K562 (cell line): Measurements from ENCODE around the gene LYRM1. TPM values are rescaled to one million over a fixed set of nuclear protein-coding genes. Genes with fewer than 3 reads are reported as not detected.
A peak's percentile ranks its signal among the peaks of the same experiment; 100 is the strongest.

ENCODE experiments used
- ATAC-seq: fragments of 200-7000 bp; cut with Tn5 transposase; 3 replicates; pipeline ENCODE4 v1.9.1; 2020; ENCODE audit warnings: moderate library complexity
- BruUV-seq: library from RNA; stranded (reverse); fragments of 400-500 nt; replicated peaks from 2 replicates; lab custom pipeline; 2021; lab: Mats Ljungman, UMichigan
- CTCF ChIA-PET: fragments of 300-600 bp; formaldehyde crosslinking; extraction: SDS; loops from one replicate; lab custom pipeline; 2021; ENCODE audit warnings: low intra/inter-chr PET ratio; lab: Yijun Ruan, JAX
- POLR2A ChIA-PET: fragments of 300-600, 350-650 bp; sonication (Branson Sonifier 250); formaldehyde crosslinking; extraction: SDS; loops from one replicate; lab custom pipeline; 2021; ENCODE audit warnings: antibody characterized with exemption, inconsistent platforms; lab: Yijun Ruan, JAX
- DNase-seq, 4 experiments: peaks; one replicate each; pipeline versions ENCODE4 v3.0.0 to v3.0.0-alpha.2; 2011 to 2018; ENCODE audit warnings: low spot score in 3 of 4, mixed read lengths in 3 of 4; ENCODE audit errors: extremely low read depth in 1 of 4
- FAIRE-seq: peaks from 2 replicates; lab custom pipeline; 2011; peaks lifted over from hg19 to GRCh38; lab: Jason Lieb, UNC
- H2AFZ ChIP-seq: 2 replicates; pipeline ENCODE4 v1.6.0; 2011; ENCODE audit warnings: low read depth, low read length, control low read depth, inconsistent platforms
- H3K27ac ChIP-seq: fragments of 200-600 bp; 3 replicates; pipeline ENCODE4 v1.8.0; 2011; ENCODE audit warnings: low read depth, mild to moderate bottlenecking, control low read depth, inconsistent platforms, low read length, moderate library complexity, mixed read lengths; ENCODE audit errors: extremely low read depth
- H3K27me3 ChIP-seq, 2 experiments: fragments of 300-600 bp in 1 of 2; 2 replicates in 1 of 2; 3 replicates in 1 of 2; pipeline versions ENCODE4 v1.6.0 to v1.8.0; 2011; ENCODE audit warnings: inconsistent platforms in 2 of 2, low read length in 2 of 2, mild to moderate bottlenecking in 1 of 2, mixed read lengths in 1 of 2, moderate library complexity in 1 of 2; ENCODE audit not compliant: control insufficient read depth in 2 of 2, insufficient read depth in 2 of 2
- H3K36me3 ChIP-seq: fragments of 300-600 bp; 3 replicates; pipeline ENCODE4 v1.8.0; 2011; ENCODE audit warnings: mild to moderate bottlenecking, low read length, inconsistent platforms; ENCODE audit not compliant: control insufficient read depth, insufficient read depth
- H3K4me1 ChIP-seq, 2 experiments: fragments of 200-600 bp in 1 of 2; replicated peaks in 1 of 2; 2 replicates in 1 of 2; 3 replicates in 1 of 2; pipeline versions ENCODE4 v1.5.1 to v1.8.0; 2011; ENCODE audit warnings: inconsistent platforms in 2 of 2, low read length in 2 of 2, mild to moderate bottlenecking in 1 of 2, mixed read lengths in 1 of 2, moderate library complexity in 1 of 2; ENCODE audit not compliant: control insufficient read depth in 2 of 2, insufficient read depth in 2 of 2
- H3K4me2 ChIP-seq: 2 replicates; pipeline ENCODE4 v1.6.1; 2011; ENCODE audit warnings: low read length, control low read depth, inconsistent platforms, mixed read lengths; ENCODE audit not compliant: insufficient read depth
- H3K4me3 ChIP-seq: fragments of 200-600 bp; sonication (generic), shearing (Covaris generic); 2 replicates; pipeline ENCODE4 v1.5.1; 2016; ENCODE audit warnings: control low read depth, inconsistent platforms
- H3K79me2 ChIP-seq: fragments of 200-600 bp; 3 replicates; pipeline ENCODE4 v1.8.0; 2011; ENCODE audit warnings: low read length, inconsistent platforms; ENCODE audit not compliant: control insufficient read depth, insufficient read depth
- H3K9ac ChIP-seq, 2 experiments: 2 replicates each; pipeline versions ENCODE4 v1.6.0 to v1.6.1; 2011; ENCODE audit warnings: low read depth in 2 of 2, low read length in 2 of 2, control low read depth in 1 of 2, inconsistent platforms in 1 of 2, mild to moderate bottlenecking in 1 of 2, mixed read lengths in 1 of 2; ENCODE audit not compliant: insufficient read depth in 1 of 2
- H3K9me1 ChIP-seq: one replicate; pipeline ENCODE4 v1.6.0; 2011; ENCODE audit warnings: inconsistent platforms, mild to moderate bottlenecking, low read length, moderate library complexity; ENCODE audit not compliant: control insufficient read depth, insufficient read depth
- H3K9me3 ChIP-seq: replicated peaks from 2 replicates; pipeline ENCODE4 v1.5.1; 2011; ENCODE audit warnings: low read depth, low read length, inconsistent platforms; ENCODE audit not compliant: control insufficient read depth, insufficient read depth
- H4K20me1 ChIP-seq: replicated peaks from 2 replicates; pipeline ENCODE4 v1.6.1; 2011; ENCODE audit warnings: low read length, inconsistent platforms, mixed read lengths; ENCODE audit not compliant: control insufficient read depth, insufficient read depth
- EP400 ChIP-seq: fragments of 450-650 bp; IDR thresholded peaks from 2 replicates; pipeline ENCODE4 v1.6.1; 2017; ENCODE audit warnings: antibody characterized with exemption, mild to moderate bottlenecking, moderate library complexity
- WGBS: fragments of 100-300 bp; shearing (Covaris generic); methylation state at CpG from one replicate; pipeline ENCODE4 v1.1.6; 2016; ENCODE audit warnings: low coverage, mixed read lengths; ENCODE audit not compliant: insufficient coverage; ENCODE audit errors: missing lambda C conversion rate; 5-methylcytosine and 5-hydroxymethylcytosine counted together
- in situ Hi-C: fragments of 300-500 bp; cut with MboI; formaldehyde crosslinking; loops from 4 replicates; pipeline ENCODE4 v1.15.0; 2018; ENCODE audit warnings: inconsistent platforms, mixed read lengths
- intact Hi-C: fragments of 100-400 bp; cut with micrococcal nuclease; formaldehyde crosslinking; loops from 2 replicates; pipeline ENCODE4 v1.14.2; 2022
- polyA plus RNA-seq, 8 experiments: library from polyadenylated mRNA; depleted of rRNA in 4 of 8; stranded (reverse) in 5 of 8; unstranded in 3 of 8; fragments of >200 nt; fragmentation: Nextera tagmentation in 2 of 8; fragmentation: Illumina TruSeq in 1 of 8; extraction: Ambion mirVana in 2 of 8; extraction: Trizol in 1 of 8; gene quantifications; 2 replicates each; pipeline versions ENCODE4 v1.2.1 to v1.2.3, GENCODE V29; 2011 to 2014; ENCODE audit warnings: inconsistent platforms in 1 of 8, missing spikeins in 1 of 8
- total RNA-seq, 7 experiments: library from RNA; depleted of rRNA in 6 of 7; stranded (reverse); fragments of >200 nt in 6 of 7; fragmentation: Illumina TruSeq in 2 of 7; extraction: Trizol in 2 of 7; gene quantifications; 2 replicates each; pipeline versions ENCODE4 v1.2.1 to v1.2.3, GENCODE V29; 2011 to 2021; ENCODE audit warnings: low replicate concordance in 1 of 7
- TF ChIP-seq, protein P1 (sequence below): fragments of 450-650 bp; formaldehyde crosslinking; conservative IDR thresholded peaks from 2 replicates; pipeline ENCODE4 v1.4.0; 2022; ENCODE audit warnings: mild to moderate bottlenecking, missing genetic modification characterization
- TF ChIP-seq, protein P2 (sequence below): fragments of 250-450 bp; sonication (Bioruptor Pico); IDR thresholded peaks from 2 replicates; pipeline ENCODE4 v1.5.0; 2021
- TF ChIP-seq, protein P3 (sequence below): sonication (generic); formaldehyde crosslinking; IDR thresholded peaks from 2 replicates; pipeline ENCODE4 v1.8.0; 2022; ENCODE audit warnings: mild to moderate bottlenecking, missing genetic modification reagents

Gene LYRM1
- total and polyA plus RNA-seq, 9 of the 15 experiments (the other 6 are each of a cell fraction or from before 2014, with no cell fraction given), result 17.5 to 44.1 (median 32.7) TPM

DNA sequence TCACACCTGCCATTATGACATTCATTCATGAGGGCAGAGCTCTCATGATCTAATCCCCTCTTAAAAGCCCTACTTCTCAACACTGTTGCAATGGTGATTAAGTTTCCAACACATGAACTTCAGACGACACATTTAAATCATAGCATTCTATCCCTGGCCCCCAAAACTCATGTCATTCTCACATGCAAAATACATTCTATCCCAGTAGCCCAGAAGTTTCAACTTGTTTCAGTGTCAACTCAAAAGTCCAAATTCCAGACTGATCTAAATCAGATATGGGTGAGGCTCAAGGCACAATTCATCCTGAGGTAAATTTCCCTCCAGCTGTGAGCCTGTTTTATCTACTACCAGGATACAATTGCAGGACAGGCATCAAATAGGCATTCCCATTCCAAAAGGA lies 25.2 kb downstream of the LYRM1 start (continued):
- TF ChIP-seq EP400, result no peak
- TF ChIP-seq, protein P1, sequence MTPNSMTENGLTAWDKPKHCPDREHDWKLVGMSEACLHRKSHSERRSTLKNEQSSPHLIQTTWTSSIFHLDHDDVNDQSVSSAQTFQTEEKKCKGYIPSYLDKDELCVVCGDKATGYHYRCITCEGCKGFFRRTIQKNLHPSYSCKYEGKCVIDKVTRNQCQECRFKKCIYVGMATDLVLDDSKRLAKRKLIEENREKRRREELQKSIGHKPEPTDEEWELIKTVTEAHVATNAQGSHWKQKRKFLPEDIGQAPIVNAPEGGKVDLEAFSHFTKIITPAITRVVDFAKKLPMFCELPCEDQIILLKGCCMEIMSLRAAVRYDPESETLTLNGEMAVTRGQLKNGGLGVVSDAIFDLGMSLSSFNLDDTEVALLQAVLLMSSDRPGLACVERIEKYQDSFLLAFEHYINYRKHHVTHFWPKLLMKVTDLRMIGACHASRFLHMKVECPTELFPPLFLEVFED (CRISPR knock-in tag), result no peak

DNA sequence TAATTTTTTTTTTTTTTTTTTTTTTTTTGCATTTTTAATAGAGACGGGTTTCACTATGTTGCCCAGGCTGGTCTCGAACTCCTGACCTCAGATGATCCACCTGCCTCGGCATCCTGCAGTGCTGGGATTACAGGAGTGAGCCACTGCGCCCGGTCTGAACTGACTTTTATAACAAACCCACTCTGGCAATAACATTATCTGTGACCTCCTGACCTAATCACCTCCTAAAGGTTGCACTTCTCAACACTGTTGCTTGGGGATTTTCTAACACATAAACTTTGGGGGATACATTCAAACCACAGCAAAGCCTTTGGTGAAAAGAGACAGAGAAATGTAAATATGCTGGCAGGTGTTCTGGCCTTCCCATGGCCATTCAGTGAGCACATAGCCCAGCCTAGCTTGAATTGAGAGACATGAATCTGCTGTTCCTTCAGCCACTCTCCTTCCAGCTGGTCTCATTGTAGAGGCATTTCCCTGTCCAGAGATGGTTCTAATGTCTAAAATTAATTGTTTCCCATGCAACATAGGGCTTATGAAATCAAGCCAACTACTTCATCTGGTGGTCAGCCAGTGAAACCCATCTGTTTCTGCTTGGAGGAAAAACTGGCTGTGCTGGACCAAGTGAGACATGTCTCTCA lies 28.3 kb downstream of the LYRM1 start:
- WGBS, result 65% methylated on average over 3 of the region's 5 CpGs
- no peak overlapping the region for H3K4me2 ChIP-seq
- no peaks in the 10 kb centered on the region for H4K20me1 ChIP-seq
- no peak overlapping the region for H3K9ac ChIP-seq
- H3K79me2 ChIP-seq, result no peaks in the 10 kb centered on the region
- intact Hi-C loops (no loop called here), in situ Hi-C loops (no loop called here)
- H2AFZ ChIP-seq, result no peak overlapping the region
- ChIA-PET POLR2A (interaction anchor here (0.7 to 1.3 kb wide), 2 partner anchors 10 kb away, joined by 3 to 5 read pairs; no protein-coding TSS in a partner anchor), CTCF (no interaction called here)
- H3K4me3 ChIP-seq, result no peak overlapping the region
- H3K27me3 ChIP-seq, result peaks cover 2 to 7% of the 10 kb centered on the region in 2 experiments; a peak in 3 of 5 replicates
- H3K9me1 ChIP-seq, result no peaks in the 10 kb centered on the region
- BruUV-seq, result no TSS peak
- DNase-seq (no peak), FAIRE-seq (peak; percentile 15), ATAC-seq (no peak)
- H3K9me3 ChIP-seq, result no peaks in the 10 kb centered on the region
- peaks cover 0 to 6% of the 10 kb centered on the region in 2 experiments; a peak in 1 of 5 replicates for H3K4me1 ChIP-seq
- H3K27ac ChIP-seq, result no peak overlapping the region
- H3K36me3 ChIP-seq, result no peaks in the 10 kb centered on the region
- TF ChIP-seq, protein P2, sequence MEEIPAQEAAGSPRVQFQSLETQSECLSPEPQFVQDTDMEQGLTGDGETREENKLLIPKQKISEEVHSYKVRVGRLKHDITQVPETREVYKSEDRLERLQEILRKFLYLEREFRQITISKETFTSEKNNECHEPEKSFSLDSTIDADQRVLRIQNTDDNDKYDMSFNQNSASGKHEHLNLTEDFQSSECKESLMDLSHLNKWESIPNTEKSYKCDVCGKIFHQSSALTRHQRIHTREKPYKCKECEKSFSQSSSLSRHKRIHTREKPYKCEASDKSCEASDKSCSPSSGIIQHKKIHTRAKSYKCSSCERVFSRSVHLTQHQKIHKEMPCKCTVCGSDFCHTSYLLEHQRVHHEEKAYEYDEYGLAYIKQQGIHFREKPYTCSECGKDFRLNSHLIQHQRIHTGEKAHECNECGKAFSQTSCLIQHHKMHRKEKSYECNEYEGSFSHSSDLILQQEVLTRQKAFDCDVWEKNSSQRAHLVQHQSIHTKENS, result no peak
- TF ChIP-seq, protein P3, sequence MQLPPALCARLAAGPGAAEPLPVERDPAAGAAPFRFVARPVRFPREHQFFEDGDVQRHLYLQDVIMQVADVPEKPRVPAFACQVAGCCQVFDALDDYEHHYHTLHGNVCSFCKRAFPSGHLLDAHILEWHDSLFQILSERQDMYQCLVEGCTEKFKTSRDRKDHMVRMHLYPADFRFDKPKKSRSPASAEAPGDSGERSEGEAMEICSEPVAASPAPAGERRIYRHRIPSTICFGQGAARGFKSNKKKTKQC (CRISPR knock-in tag), result no peak
